SIG-M5 (cell line): ENCODE data around the gene NUP210.

ENCODE experiments used
- DNase-seq: peaks from one replicate; lab custom pipeline; 2025; lab: John Stamatoyannopoulos, UW

NUP210 gene

GRCh38 chr3:13319564-13320220, 100.4 kb downstream of the NUP210 start:
- no peak for DNase-seq

DNA sequence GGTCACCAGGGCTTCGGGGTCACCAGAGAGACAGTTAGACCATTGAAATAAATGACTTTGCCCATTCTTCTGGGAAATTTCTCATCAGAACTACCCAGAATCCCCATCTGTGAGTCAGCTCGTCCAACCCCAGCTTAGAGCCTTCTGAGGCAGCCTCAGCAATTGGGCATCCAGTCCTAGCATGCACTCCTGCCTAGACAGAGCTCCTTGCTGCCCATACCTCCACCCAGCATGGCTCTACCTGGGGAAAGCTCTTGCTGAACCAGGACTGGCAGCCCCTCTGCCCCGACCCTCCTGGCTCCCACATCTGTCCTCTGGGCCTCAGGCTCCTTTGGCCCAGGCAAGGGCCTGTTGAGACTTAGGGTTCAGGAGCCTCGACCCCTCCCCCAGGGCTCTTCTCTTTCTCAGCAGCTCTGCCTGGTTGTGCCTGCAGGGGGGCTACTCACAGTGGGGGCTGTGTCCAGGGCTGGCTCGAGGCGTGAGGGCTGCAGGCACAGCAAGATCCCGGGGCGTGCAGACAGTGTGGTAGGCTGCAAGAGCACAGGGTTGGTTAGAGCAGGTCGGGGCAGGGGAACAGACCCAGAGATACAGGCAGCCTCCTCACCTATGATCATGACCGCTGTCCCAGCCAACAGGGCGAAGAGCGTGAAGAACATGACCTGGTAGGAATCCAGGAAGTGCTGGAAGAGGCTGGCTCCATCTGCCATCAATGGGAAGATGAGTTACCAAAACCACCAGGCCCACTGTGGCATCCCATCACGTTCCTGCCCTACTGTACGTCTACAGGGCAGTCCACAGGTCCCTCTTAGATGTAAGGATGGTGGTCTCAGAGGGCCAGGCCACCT, 101.3 kb downstream of the NUP210 start:
- DNase-seq = no peak

DNA sequence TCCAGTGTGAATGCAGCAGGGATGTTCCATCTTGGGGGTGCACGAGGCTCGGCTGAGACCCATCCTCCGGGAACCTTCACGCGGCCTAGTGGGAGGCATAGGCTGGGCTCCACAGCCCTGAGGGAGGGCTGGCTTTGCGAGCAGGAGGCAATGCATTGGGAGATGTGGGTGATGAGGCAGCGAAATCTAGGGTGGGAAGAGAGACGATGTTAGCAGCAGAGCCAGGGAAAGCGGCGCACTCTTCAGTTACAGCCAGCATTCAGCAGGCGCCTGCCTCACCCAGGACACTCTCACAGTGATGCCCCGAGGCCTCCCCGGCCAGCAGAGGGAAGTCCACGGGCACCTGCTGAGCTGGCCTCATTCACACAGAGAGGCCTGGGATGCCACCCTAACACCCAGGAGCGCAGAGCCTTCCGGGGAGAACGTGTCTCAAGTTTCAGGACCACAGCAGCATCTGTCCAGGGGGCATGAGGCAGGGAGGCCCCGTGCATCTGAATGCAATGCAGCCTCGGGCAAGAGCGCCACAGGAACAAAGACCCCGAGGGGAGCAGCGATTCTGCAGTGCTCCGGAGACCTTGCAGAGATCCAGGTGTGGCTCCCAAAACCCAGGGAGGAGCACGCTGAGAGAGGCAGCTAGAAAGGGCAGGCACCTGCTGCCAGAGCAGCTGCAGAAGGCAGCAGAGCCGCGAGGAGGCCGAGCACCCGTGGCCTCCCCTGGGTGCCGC, 102.4 kb downstream of the NUP210 start:
- DNase-seq = no peak

DNA sequence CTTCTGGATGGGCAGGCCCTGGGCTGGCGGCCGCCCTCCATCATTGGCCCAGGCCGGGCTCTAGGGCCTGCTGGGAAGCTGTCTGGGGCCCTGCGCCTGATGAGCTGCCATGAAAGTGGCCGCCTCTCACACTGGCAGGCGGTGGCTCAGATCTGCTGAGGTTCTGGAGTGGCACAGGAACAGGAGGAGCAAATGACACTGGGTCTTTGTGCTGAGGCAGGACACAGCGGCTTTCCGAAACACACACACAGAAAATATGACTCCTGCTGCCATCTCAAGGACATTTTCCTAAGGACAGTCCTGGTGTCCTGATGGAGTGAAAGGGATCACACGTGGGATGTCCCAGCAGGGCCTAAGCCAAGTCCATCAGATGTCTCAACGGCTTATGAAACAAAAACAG, 103.5 kb downstream of the NUP210 start:
- no peak for DNase-seq

DNA sequence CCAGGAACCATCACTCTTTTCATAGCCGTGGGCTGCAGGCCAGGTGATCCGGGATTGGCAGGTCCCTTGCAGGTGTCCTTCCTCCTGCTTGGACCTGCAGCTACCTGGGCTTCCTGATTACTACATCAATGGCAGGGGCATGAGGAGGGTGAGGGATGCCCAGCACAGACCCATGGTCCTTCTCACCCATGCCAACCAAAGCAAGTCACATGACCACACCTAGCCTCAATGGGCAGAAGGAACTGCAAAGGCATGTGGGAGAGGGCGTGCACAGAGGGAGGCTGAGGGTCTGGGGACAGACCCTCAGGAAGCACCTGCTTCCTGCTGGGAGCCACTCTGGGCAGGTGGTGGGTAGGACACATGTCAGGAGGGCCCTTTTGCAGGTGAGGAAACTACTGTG, 105.2 kb downstream of the NUP210 start:
- no peak for DNase-seq

GRCh38 chr3:13313813-13314212, 106.3 kb downstream of the NUP210 start:
- no peak for DNase-seq

DNA sequence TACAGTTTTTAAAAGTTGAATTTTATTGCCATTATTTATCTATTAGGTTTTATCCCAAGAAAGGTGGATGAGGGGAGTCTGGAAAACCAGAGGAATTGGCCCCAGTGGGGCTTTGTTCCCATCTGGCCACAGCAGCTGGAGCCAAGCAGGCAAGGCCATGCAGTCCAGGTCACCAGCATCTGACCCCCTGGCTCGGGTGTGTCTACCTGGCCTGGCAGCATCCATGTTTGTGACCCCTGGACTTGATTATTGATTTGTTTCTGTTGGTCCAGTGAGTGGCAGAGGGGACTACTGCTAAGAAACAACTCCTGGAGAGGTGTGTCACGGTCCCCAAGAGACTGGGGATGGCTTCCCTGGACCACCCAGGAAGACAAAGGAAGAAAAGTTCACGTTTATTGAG, 111.1 kb downstream of the NUP210 start:
- DNase-seq = no peak

- DNase-seq = no peak
Observed at GRCh38 chr3:13308380-13308801, 111.7 kb downstream of the NUP210 start.

- DNase-seq = no peak
Observed at GRCh38 chr3:13307041-13307440, 113.1 kb downstream of the NUP210 start.

DNA sequence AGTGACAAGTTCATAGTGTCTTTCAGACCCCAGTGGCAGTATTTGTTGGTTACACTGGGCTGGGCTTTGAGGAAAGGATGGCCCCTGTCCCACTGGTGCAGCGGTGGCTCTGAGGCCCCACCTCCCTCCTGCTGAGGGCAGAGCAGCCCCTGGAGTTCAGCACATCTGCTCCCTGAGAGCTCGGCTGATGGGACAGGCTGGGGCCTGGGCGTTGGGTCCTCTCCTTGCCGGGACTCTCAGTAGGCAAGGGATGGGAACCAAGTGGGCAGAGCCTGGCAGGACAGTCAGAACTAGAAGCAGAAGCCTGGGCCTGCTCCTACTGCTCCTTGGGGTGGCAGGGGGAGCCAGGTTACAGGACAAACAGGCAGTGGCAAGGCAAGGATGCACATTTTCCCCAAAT, 114.5 kb downstream of the NUP210 start:
- DNase-seq = no peak

GRCh38 chr3:13303410-13303809, 116.7 kb downstream of the NUP210 start:
- no peak for DNase-seq

DNA sequence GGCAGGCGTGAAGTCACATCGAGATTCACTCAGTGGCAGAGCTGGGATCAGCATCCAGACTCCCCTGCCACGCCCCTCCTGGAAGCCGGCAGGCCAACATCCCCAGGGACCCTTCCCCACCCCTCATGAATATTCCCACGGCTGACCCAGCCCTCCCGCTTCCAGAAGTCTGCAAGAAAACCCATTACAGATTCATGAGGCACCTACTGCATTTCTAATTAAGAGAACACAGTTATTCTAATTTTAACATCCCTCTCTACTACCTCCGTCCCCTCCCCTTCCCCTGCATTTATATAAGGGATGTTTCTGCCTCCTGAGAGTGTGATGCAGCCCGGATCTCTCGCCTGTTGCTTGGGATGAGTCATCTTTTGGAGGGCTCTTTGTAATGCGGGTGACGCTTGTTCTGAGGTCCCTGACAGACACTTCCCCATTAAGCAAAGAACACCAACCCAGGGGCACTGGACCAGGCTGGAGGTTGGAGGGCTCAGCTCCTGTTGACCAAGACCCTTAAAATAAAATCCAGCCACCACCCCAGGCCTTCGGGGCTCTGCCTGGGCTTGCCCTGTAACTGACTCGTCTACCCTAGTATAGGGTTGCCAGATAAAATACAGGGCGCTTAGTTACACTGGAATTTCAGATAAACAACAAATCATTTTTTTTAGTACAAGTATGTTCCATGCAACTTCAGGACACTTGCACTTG, 118.7 kb downstream of the NUP210 start:
- DNase-seq = peak; percentile 94

DNA sequence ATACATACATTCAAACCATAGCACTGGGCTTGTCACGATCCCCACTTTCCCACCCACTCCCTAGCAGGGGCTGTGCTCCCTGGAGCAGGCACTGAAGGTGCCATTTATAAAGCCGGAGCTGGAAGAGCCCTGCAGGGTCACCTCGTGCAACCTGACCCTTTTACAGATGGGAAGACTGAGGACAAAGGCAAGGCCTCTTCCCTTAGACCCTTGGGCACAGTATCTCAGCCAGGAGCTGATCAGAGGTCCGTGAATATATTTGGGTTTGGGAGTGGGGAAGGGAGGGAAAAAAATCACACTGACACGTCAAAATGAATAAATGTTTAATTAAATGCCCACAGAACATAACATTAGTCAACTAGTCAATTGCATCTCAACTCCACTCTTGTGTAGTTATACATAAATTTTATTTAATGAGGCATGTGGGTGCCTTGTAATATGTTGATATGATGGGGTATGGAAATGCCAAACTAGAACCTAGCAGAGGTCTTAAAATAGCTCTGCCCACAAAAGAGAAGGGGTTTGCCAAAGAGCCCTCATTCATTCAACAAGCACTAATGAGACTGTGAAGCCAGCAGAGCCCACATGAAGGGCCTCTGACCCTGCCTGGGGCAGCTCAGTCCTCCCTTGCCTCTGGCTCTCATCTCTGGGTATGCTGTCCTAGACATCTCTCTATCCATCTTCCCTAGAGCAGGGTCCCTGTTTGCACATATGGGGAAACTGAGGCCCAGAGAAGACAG, 119.4 kb downstream of the NUP210 start:
- DNase-seq = no peak

DNA sequence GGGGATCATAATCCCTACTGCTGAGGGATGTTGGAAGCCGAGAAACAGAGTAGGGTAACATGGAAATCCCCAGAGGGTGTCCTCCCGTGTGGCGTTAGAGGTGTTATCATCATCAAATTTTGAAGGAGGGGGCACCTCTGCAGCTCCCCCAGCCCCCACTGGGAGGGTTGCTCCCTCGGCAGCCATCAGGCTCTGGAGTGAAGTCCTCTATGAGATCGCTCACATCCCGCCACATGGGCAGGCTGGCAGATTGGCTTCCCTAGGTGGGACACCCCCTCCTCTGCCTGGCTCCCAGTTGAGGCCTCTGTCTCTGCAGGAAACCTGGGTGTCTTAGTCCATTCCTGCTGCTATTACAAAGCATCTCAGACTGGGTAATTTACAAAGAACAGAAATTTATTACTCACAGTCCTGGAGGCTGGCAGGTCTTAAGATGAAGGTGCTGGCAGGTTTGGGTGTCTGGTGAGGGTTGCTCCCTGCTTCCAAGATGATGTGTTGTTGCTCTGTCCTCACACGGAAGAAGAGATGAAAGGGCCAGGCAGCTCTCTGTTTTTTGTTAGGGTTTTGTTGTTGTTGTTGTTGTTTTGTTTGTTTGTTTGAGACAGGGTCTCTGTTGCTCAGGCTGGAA, 120.5 kb downstream of the NUP210 start:
- no peak for DNase-seq

DNA sequence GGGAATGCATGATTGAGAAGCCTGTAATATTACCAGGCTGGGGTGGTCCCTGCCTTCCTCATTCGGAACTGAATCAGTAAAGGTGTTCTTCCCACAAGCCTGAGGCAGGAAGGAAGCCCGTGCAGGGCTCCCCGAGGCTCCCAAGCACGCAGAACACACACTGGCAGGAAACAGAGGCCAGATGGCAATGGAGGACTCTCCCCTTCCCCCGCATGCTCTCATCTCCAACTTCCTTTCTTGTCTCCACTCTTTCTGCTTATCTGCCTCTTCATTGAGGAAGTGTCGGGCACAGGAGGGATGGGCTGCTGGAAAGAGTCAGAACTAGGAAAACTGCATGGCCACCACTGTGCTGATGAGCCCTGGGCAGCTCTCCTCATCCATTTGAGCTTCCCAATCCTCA, 123.5 kb downstream of the NUP210 start:
- no peak for DNase-seq

GRCh38 chr3:13294442-13295351, 125.4 kb downstream of the NUP210 start:
- no peak for DNase-seq

DNA sequence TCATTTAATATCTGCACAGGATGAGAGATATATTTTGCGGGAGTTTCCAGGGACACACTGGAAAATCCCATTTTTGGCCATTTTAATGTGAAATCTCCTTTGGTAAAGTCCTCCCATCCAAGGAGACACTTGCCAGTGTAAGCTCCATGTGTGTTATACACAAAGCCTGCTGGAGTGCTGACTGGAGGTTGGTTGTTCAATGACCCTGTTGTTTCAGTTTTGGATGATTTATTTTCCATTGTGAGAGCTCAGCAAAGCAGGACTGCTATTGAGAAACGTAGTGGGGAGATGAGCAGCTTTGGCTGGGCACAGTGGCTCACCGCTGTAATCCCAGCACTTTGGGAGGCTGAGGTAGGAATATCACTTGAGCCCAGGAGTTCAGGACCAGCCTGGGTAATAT, 127.7 kb downstream of the NUP210 start:
- DNase-seq = no peak

GRCh38 chr3:13290941-13291340, 129.2 kb downstream of the NUP210 start:
- DNase-seq = no peak

GRCh38 chr3:13289771-13290285, 130.3 kb downstream of the NUP210 start:
- DNase-seq = no peak
